SK-N-SH (cell line): Measurements from ENCODE around the gene HHAT. TPM values are rescaled to one million over a fixed set of nuclear protein-coding genes. Genes with fewer than 3 reads are reported as not detected.

Experiments used
- CTCF ChIA-PET: fragments of 300-600, 350-600 bp; formaldehyde crosslinking; extraction: SDS; loops from one replicate; lab custom pipeline; 2021; lab: Yijun Ruan, JAX
- POLR2A ChIA-PET: fragments of 350-600 bp; sonication (Branson Sonifier 250); formaldehyde crosslinking; extraction: SDS; loops from one replicate; lab custom pipeline; 2020; ENCODE audit warnings: antibody characterized with exemption, inconsistent platforms; lab: Yijun Ruan, JAX
- DNase-seq: peaks from one replicate; pipeline ENCODE4 v3.0.0; 2012
- H2AFZ ChIP-seq: fragments of 200-600 bp; sonication (generic); 2 replicates; pipeline ENCODE4 v1.8.1; 2016; ENCODE audit warnings: antibody characterized with exemption, mild to moderate bottlenecking, low read depth
- H3F3A ChIP-seq: fragments of 200-600 bp; sonication (generic); replicated peaks from 2 replicates; pipeline ENCODE3; 2016; ENCODE audit warnings: antibody characterized with exemption, mild to moderate bottlenecking; ENCODE audit not compliant: insufficient read depth
- H3K27ac ChIP-seq, 2 experiments: fragments of 200-500 bp in 1 of 2; fragments of 200-600 bp in 1 of 2; sonication (Bioruptor generic) in 1 of 2; sonication (generic), shearing (Covaris generic) in 1 of 2; 2 replicates each; pipeline versions ENCODE4 v1.5.1 to v1.6.1; 2014 to 2016; ENCODE audit warnings: low read depth in 2 of 2, inconsistent platforms in 1 of 2, low read length in 1 of 2, mild to moderate bottlenecking in 1 of 2, mixed read lengths in 1 of 2
- H3K27me3 ChIP-seq: fragments of 200-600 bp; sonication (generic), shearing (Covaris generic); 2 replicates; pipeline ENCODE4 v1.6.1; 2016; ENCODE audit warnings: mixed run types; ENCODE audit not compliant: insufficient read depth
- H3K36me3 ChIP-seq, 2 experiments: fragments of 200-500 bp in 1 of 2; fragments of 200-600 bp in 1 of 2; sonication (Bioruptor generic) in 1 of 2; sonication (generic) in 1 of 2; replicated peaks in 1 of 2; 2 replicates each; pipeline versions ENCODE3 to v1.5.1; 2014 to 2016; ENCODE audit warnings: low read length in 1 of 2, mild to moderate bottlenecking in 1 of 2; ENCODE audit not compliant: insufficient read depth in 2 of 2, control insufficient read depth in 1 of 2
- H3K4me1 ChIP-seq, 2 experiments: fragments of 200-500 bp in 1 of 2; fragments of 200-600 bp in 1 of 2; sonication (Bioruptor generic) in 1 of 2; sonication (generic), shearing (Covaris generic) in 1 of 2; 2 replicates each; pipeline versions ENCODE4 v1.5.1 to v1.6.1; 2014 to 2016; ENCODE audit warnings: low read depth in 1 of 2, low read length in 1 of 2, mixed run types in 1 of 2; ENCODE audit not compliant: insufficient read depth in 2 of 2, control insufficient read depth in 1 of 2
- H3K4me2 ChIP-seq: fragments of 200-600 bp; sonication (generic), shearing (Covaris generic); 2 replicates; pipeline ENCODE4 v1.6.1; 2017; ENCODE audit warnings: mixed run types
- H3K4me3 ChIP-seq, 2 experiments: fragments of 200-500 bp in 1 of 2; fragments of 200-600 bp in 1 of 2; sonication (Bioruptor generic) in 1 of 2; sonication (generic), shearing (Covaris generic) in 1 of 2; 2 replicates each; pipeline versions ENCODE4 v1.5.1 to v1.8.1; 2014 to 2016; ENCODE audit warnings: low read depth in 2 of 2, inconsistent platforms in 1 of 2, low read length in 1 of 2, mild to moderate bottlenecking in 1 of 2, mixed read lengths in 1 of 2, moderate library complexity in 1 of 2
- H3K79me2 ChIP-seq: fragments of 200-600 bp; sonication (generic); 2 replicates; pipeline ENCODE4 v1.8.1; 2017; ENCODE audit warnings: mild to moderate bottlenecking; ENCODE audit not compliant: insufficient read depth
- H3K9ac ChIP-seq: fragments of 200-600 bp; sonication (generic); 2 replicates; pipeline ENCODE4 v1.6.1; 2017; ENCODE audit warnings: mixed run types
- H3K9me2 ChIP-seq: fragments of 200-600 bp; sonication (generic); 2 replicates; pipeline ENCODE4 v1.6.1; 2017; ENCODE audit warnings: mixed run types
- H3K9me3 ChIP-seq: fragments of 200-600 bp; sonication (generic); 2 replicates; pipeline ENCODE4 v1.6.1; 2017; ENCODE audit warnings: mixed run types, mild to moderate bottlenecking, moderate library complexity
- H4K20me1 ChIP-seq: fragments of 200-600 bp; sonication (generic); 2 replicates; pipeline ENCODE4 v1.6.1; 2017; ENCODE audit warnings: mild to moderate bottlenecking, mixed run types; ENCODE audit not compliant: insufficient read depth
- ELF1 ChIP-seq: IDR thresholded peaks from 2 replicates; pipeline ENCODE4 v1.4.0; 2012
- EP300 ChIP-seq, 2 experiments: IDR thresholded peaks; 2 replicates each; pipeline versions ENCODE4 v1.4.0 to v1.6.1; 2012; ENCODE audit warnings: borderline replicate concordance in 1 of 2, low read depth in 1 of 2, low read length in 1 of 2
- FOSL2 ChIP-seq: IDR thresholded peaks from 2 replicates; pipeline ENCODE4 v1.4.0; 2012; ENCODE audit warnings: low read depth, mild to moderate bottlenecking, moderate library complexity, borderline replicate concordance
- FOXM1 ChIP-seq: IDR thresholded peaks from 2 replicates; pipeline ENCODE4 v1.4.0; 2012; ENCODE audit warnings: low read depth, mild to moderate bottlenecking
- GABPA ChIP-seq: IDR thresholded peaks from 2 replicates; pipeline ENCODE4 v1.4.0; 2012; ENCODE audit warnings: low read depth, mild to moderate bottlenecking
- NRF1 ChIP-seq: IDR thresholded peaks from 2 replicates; pipeline ENCODE4 v1.6.1; 2012; ENCODE audit warnings: low read depth, mild to moderate bottlenecking, low read length
- POLR2AphosphoS5 ChIP-seq: IDR thresholded peaks from 2 replicates; pipeline ENCODE4 v1.6.1; 2012; ENCODE audit warnings: low read depth, low read length
- RAD21 ChIP-seq: IDR thresholded peaks from 2 replicates; pipeline ENCODE4 v1.6.1; 2012; ENCODE audit warnings: mild to moderate bottlenecking, low read length
- RCOR1 ChIP-seq: fragments of 150-350 bp; IDR thresholded peaks from 2 replicates; pipeline ENCODE4 v1.6.1; 2017; ENCODE audit warnings: antibody characterized with exemption, low read length
- TAF1 ChIP-seq: IDR thresholded peaks from 2 replicates; pipeline ENCODE4 v1.6.1; 2012; ENCODE audit warnings: low read depth, mild to moderate bottlenecking, low read length, moderate library complexity, borderline replicate concordance
- YY1 ChIP-seq: IDR thresholded peaks from 2 replicates; pipeline ENCODE4 v1.4.0; 2012; ENCODE audit warnings: low read depth, mild to moderate bottlenecking
- WGBS: methylation state at CpG from one replicate; pipeline ENCODE4 v1.1.6; 2017; ENCODE audit warnings: low lambda C conversion rate; 5-methylcytosine and 5-hydroxymethylcytosine counted together
- polyA plus RNA-seq, 3 experiments: library from polyadenylated mRNA; depleted of rRNA; stranded (reverse); fragments of >200 nt; gene quantifications; 2 replicates each; pipeline ENCODE4 v1.2.3, GENCODE V29; 2012
- TF ChIP-seq, protein P1 (sequence below): fragments of 200-600 bp; sonication (generic); IDR thresholded peaks from 2 replicates; pipeline ENCODE4 v1.6.1; 2017; ENCODE audit warnings: antibody characterized with exemption, mild to moderate bottlenecking, moderate library complexity
- TF ChIP-seq, protein P2 (sequence below): IDR thresholded peaks from 2 replicates; pipeline ENCODE4 v1.6.1; 2012; ENCODE audit warnings: mild to moderate bottlenecking, low read depth, low read length, moderate library complexity
- TF ChIP-seq, protein P3 (sequence below): IDR thresholded peaks from 2 replicates; pipeline ENCODE4 v1.4.0; 2012; ENCODE audit warnings: low read depth

The HHAT gene
- polyA plus RNA-seq, 1 of the 3 experiments (the other 2 are of a cell fraction) = 8.1 TPM

DNA sequence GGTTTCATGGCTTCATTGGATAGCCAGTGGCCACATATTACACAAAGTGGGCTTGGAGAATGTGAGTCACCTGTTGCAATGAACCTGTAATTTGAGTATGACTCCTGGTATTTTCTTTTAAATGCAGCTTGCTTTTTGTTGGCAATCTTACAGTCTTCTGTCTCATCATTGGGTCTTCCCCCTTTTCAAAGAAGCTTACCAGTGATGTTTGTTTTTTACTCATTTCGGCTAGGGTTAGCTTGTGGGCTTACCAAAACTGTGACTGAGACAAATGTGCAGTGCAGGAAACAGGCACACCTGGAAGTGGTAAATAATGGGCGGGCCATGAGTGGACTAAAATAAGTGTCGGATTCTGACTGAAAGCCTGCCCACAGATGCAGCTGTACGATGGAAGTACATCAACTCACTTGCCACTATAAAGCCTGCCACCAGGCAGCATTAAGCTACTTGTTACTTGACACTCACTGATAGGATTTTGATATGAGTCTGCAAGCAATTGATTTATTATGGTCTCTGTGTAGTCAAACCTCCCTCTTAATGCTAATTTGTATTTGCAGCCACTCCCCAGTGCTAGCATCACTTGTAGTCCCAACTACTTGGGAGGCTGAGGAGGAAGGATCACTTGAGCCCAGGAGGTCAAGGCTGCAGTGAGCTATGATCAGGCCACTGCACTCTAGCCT, 4.2 kb downstream of the HHAT start:
- DNase-seq = no peak
- CTCF ChIA-PET = interaction anchor here (0.9 to 1.8 kb wide), 4 partner anchors 22 to 510 kb away, joined by 3 to 5 read pairs (median 4); no protein-coding TSS in a partner anchor
- no peak overlapping the region for H3K4me3 ChIP-seq

DNA sequence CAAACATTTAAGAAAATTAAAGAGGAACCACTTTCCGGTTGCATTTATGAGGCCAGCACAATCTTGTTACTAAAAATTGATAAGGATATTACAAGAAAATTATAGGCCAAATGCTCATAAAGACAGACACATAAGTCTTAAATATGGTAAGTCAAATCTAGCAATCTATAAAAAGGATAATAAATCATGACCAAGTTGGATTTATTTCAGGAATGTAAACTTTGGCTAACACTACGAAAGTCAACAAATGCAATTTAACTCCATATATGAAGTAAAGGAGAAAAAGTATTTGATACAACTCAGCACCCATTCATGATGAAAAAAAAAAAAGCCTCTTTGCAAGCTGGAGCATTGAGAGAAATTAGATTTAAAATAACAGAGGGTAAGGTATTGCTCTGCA, 6.3 kb downstream of the HHAT start:
- Histone ChIP-seq H3K27me3 (no peaks in the 10 kb centered on the region), H3K27ac (no peak overlapping the region), H3F3A (peaks cover 3% of the 10 kb centered on the region), H3K4me2 (no peak overlapping the region), H2AFZ (no peak overlapping the region), H3K9ac (no peak overlapping the region), H3K9me2 (no peaks in the 10 kb centered on the region), H4K20me1 (no peaks in the 10 kb centered on the region), H3K9me3 (no peaks in the 10 kb centered on the region), H3K4me3 (no peak overlapping the region), H3K79me2 (no peaks in the 10 kb centered on the region), H3K36me3 (no peaks in the 10 kb centered on the region), H3K4me1 (peaks cover 3 to 5% of the 10 kb centered on the region in 2 experiments; a peak in 3 of 4 replicates)
- DNase-seq = no peak
- POLR2A ChIA-PET = no interaction called here
- CTCF ChIA-PET = interaction anchor here (1.8 kb wide), 1 partner anchor 512 kb away, joined by 4 read pairs; no protein-coding TSS in a partner anchor
- 81% methylated on average over 2 of the region's 2 CpGs for WGBS
- TF ChIP-seq FOXM1 (no peak), RAD21 (no peak), ELF1 (no peak), POLR2AphosphoS5 (no peak), TAF1 (no peak)
- TF ChIP-seq, protein P1, sequence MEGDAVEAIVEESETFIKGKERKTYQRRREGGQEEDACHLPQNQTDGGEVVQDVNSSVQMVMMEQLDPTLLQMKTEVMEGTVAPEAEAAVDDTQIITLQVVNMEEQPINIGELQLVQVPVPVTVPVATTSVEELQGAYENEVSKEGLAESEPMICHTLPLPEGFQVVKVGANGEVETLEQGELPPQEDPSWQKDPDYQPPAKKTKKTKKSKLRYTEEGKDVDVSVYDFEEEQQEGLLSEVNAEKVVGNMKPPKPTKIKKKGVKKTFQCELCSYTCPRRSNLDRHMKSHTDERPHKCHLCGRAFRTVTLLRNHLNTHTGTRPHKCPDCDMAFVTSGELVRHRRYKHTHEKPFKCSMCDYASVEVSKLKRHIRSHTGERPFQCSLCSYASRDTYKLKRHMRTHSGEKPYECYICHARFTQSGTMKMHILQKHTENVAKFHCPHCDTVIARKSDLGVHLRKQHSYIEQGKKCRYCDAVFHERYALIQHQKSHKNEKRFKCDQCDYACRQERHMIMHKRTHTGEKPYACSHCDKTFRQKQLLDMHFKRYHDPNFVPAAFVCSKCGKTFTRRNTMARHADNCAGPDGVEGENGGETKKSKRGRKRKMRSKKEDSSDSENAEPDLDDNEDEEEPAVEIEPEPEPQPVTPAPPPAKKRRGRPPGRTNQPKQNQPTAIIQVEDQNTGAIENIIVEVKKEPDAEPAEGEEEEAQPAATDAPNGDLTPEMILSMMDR = no peak
- TF ChIP-seq, protein P2, sequence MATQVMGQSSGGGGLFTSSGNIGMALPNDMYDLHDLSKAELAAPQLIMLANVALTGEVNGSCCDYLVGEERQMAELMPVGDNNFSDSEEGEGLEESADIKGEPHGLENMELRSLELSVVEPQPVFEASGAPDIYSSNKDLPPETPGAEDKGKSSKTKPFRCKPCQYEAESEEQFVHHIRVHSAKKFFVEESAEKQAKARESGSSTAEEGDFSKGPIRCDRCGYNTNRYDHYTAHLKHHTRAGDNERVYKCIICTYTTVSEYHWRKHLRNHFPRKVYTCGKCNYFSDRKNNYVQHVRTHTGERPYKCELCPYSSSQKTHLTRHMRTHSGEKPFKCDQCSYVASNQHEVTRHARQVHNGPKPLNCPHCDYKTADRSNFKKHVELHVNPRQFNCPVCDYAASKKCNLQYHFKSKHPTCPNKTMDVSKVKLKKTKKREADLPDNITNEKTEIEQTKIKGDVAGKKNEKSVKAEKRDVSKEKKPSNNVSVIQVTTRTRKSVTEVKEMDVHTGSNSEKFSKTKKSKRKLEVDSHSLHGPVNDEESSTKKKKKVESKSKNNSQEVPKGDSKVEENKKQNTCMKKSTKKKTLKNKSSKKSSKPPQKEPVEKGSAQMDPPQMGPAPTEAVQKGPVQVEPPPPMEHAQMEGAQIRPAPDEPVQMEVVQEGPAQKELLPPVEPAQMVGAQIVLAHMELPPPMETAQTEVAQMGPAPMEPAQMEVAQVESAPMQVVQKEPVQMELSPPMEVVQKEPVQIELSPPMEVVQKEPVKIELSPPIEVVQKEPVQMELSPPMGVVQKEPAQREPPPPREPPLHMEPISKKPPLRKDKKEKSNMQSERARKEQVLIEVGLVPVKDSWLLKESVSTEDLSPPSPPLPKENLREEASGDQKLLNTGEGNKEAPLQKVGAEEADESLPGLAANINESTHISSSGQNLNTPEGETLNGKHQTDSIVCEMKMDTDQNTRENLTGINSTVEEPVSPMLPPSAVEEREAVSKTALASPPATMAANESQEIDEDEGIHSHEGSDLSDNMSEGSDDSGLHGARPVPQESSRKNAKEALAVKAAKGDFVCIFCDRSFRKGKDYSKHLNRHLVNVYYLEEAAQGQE = no peak

More for the DNA sequence above, 4.2 kb downstream of the HHAT start:
- Histone ChIP-seq H2AFZ (no peak overlapping the region), H3K9me2 (no peaks in the 10 kb centered on the region), H3K4me2 (no peak overlapping the region), H3K27me3 (no peaks in the 10 kb centered on the region), H3K27ac (no peak overlapping the region), H3K9me3 (no peaks in the 10 kb centered on the region), H3K9ac (no peak overlapping the region), H3K79me2 (no peaks in the 10 kb centered on the region), H3F3A (peaks cover 8% of the 10 kb centered on the region), H3K4me1 (peaks cover 14 to 19% of the 10 kb centered on the region in 2 experiments), H3K36me3 (no peaks in the 10 kb centered on the region), H4K20me1 (no peaks in the 10 kb centered on the region)
- TF ChIP-seq TAF1 (no peak), RCOR1 (no peak), GABPA (no peak), FOSL2 (no peak), NRF1 (no peak), EP300 (IDR thresholded peaks at IDR 0.05; ENCODE audit: borderline replicate concordance in 1 of 2, low read depth in 1 of 2, low read length in 1 of 2) (no peak), YY1 (no peak), RAD21 (no peak), ELF1 (no peak)
- TF ChIP-seq, protein P3, sequence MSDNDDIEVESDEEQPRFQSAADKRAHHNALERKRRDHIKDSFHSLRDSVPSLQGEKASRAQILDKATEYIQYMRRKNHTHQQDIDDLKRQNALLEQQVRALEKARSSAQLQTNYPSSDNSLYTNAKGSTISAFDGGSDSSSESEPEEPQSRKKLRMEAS = no peak
- TF ChIP-seq, protein P2 = no peak
- WGBS = 94% methylated on average over 4 of the region's 4 CpGs
- POLR2A ChIA-PET = interaction anchor here (0.7 kb wide), 1 partner anchor 9 kb away, joined by 3 read pairs; no protein-coding TSS in a partner anchor
